HCT116 (cell line): ENCODE results near the gene ACTR3C. TPM values are rescaled to one million over a fixed set of nuclear protein-coding genes. Genes with fewer than 3 reads are reported as not detected.

Experiments
- ATAC-seq: fragments of 200-7000 bp; cut with Tn5 transposase; 2 replicates; pipeline ENCODE4 v1.9.1; 2020; ENCODE audit warnings: mild to moderate bottlenecking, moderate library complexity
- BruUV-seq: library from RNA; stranded (reverse); fragments of 400-500 nt; replicated peaks from 2 replicates; lab custom pipeline; 2021; lab: Mats Ljungman, UMichigan
- CTCF ChIA-PET: fragments of 300-600 bp; sonication (Branson Sonifier 250); formaldehyde crosslinking; loops from one replicate; lab custom pipeline; 2021; ENCODE audit warnings: antibody characterized with exemption; lab: Charles Lee
- POLR2A ChIA-PET: fragments of 300-600, 350-600 bp; sonication (Branson Sonifier 250); formaldehyde crosslinking; loops from one replicate; lab custom pipeline; 2021; ENCODE audit warnings: antibody characterized with exemption; lab: Charles Lee
- RAD21 ChIA-PET, 2 experiments: fragments of 300-600 bp; sonication (Branson Sonifier 250); formaldehyde crosslinking; loops; one replicate each; lab custom pipeline; 2023; ENCODE audit warnings: low total read pairs in 2 of 2; ENCODE audit not compliant: uncharacterized antibody in 2 of 2, unreplicated experiment in 2 of 2, low non-redundant PET in 1 of 2; lab: Charles Lee
- DNase-seq: peaks from one replicate; pipeline ENCODE4 v3.0.0-alpha.2; 2010; ENCODE audit warnings: low read depth, low spot score
- H2AFZ ChIP-seq: fragments of 200-600 bp; shearing (Covaris generic), sonication (generic); 2 replicates; pipeline ENCODE4 v1.6.1; 2017; ENCODE audit warnings: low read depth, mixed run types, mixed read lengths, antibody characterized with exemption, low read length; ENCODE audit not compliant: poor library complexity, severe bottlenecking
- H3K27ac ChIP-seq: 2 replicates; pipeline ENCODE4 v1.5.1; 2012; ENCODE audit warnings: low read depth, low read length
- H3K27me3 ChIP-seq: fragments of 200-600 bp; sonication (generic); 2 replicates; pipeline ENCODE4 v1.6.1; 2016; ENCODE audit warnings: mixed run types, low read length, mixed read lengths; ENCODE audit not compliant: insufficient read depth
- H3K36me3 ChIP-seq, 2 experiments: fragments of 200-500 bp in 1 of 2; fragments of 200-600 bp in 1 of 2; sonication (Bioruptor generic) in 1 of 2; sonication (generic) in 1 of 2; 2 replicates each; pipeline versions ENCODE4 v1.5.1 to v1.6.1; 2014 to 2016; ENCODE audit warnings: low read length in 2 of 2, inconsistent platforms in 1 of 2, mixed read lengths in 1 of 2, mixed run types in 1 of 2; ENCODE audit not compliant: insufficient read depth in 2 of 2, control insufficient read depth in 1 of 2
- H3K4me1 ChIP-seq, 2 experiments: fragments of 200-600 bp in 1 of 2; sonication (generic) in 1 of 2; 2 replicates each; pipeline versions ENCODE4 v1.5.1 to v1.6.1; 2012 to 2017; ENCODE audit warnings: low read length in 2 of 2, inconsistent platforms in 1 of 2, mild to moderate bottlenecking in 1 of 2, mixed read lengths in 1 of 2, mixed run types in 1 of 2, moderate library complexity in 1 of 2; ENCODE audit not compliant: insufficient read depth in 2 of 2, control insufficient read depth in 1 of 2
- H3K4me2 ChIP-seq: fragments of 200-600 bp; sonication (generic); 2 replicates; pipeline ENCODE4 v1.6.1; 2017; ENCODE audit warnings: mixed run types, low read length, mixed read lengths
- H3K4me3 ChIP-seq, 2 experiments: fragments of 200-600 bp in 1 of 2; sonication (generic) in 1 of 2; replicated peaks in 1 of 2; 2 replicates each; pipeline ENCODE4 v1.5.1; 2011 to 2016; ENCODE audit warnings: low read length in 2 of 2, control low read depth in 1 of 2, low read depth in 1 of 2, mild to moderate bottlenecking in 1 of 2, mixed read lengths in 1 of 2, mixed run types in 1 of 2
- H3K79me2 ChIP-seq: fragments of 200-600 bp; sonication (generic); 2 replicates; pipeline ENCODE4 v1.6.1; 2017; ENCODE audit warnings: mild to moderate bottlenecking, mixed run types, low read length, moderate library complexity, mixed read lengths; ENCODE audit not compliant: insufficient read depth
- H3K9ac ChIP-seq: fragments of 200-600 bp; sonication (generic); 2 replicates; pipeline ENCODE4 v1.6.1; 2016; ENCODE audit warnings: low read length, mixed read lengths
- H3K9me2 ChIP-seq: fragments of 200-600 bp; sonication (generic), shearing (Covaris generic); 2 replicates; pipeline ENCODE4 v1.6.1; 2017; ENCODE audit warnings: mixed run types, mild to moderate bottlenecking, moderate library complexity; ENCODE audit not compliant: insufficient read depth
- H3K9me3 ChIP-seq, 2 experiments: fragments of 200-500 bp in 1 of 2; fragments of 200-600 bp in 1 of 2; sonication (Bioruptor generic) in 1 of 2; sonication (generic) in 1 of 2; 2 replicates each; pipeline ENCODE4 v1.6.1; 2014 to 2017; ENCODE audit warnings: low read length in 2 of 2, mixed read lengths in 2 of 2, inconsistent platforms in 1 of 2, low read depth in 1 of 2, mild to moderate bottlenecking in 1 of 2, mixed run types in 1 of 2, moderate library complexity in 1 of 2; ENCODE audit not compliant: control insufficient read depth in 1 of 2, insufficient read depth in 1 of 2
- H4K20me1 ChIP-seq: fragments of 200-600 bp; sonication (generic), shearing (Covaris generic); 2 replicates; pipeline ENCODE4 v1.6.1; 2017; ENCODE audit warnings: mixed run types, mild to moderate bottlenecking, moderate library complexity; ENCODE audit not compliant: insufficient read depth
- CBX3 ChIP-seq: IDR thresholded peaks from 2 replicates; pipeline ENCODE4 v1.6.1; 2012; ENCODE audit warnings: low read depth
- CTCF ChIP-seq, 3 experiments: fragments of 200-600 bp in 1 of 3; sonication (generic) in 1 of 3; IDR thresholded peaks in 2 of 3; conservative IDR thresholded peaks in 1 of 3; 2 replicates each; pipeline ENCODE4 v1.5.1; 2012 to 2017; ENCODE audit warnings: low read depth in 2 of 3, low read length in 2 of 3, antibody characterized with exemption in 1 of 3, borderline replicate concordance in 1 of 3, control low read depth in 1 of 3, mild to moderate bottlenecking in 1 of 3, mixed read lengths in 1 of 3, mixed run types in 1 of 3, moderate library complexity in 1 of 3; ENCODE audit not compliant: insufficient read depth in 1 of 3
- EGR1 ChIP-seq: IDR thresholded peaks from 2 replicates; pipeline ENCODE4 v1.6.1; 2012; ENCODE audit warnings: low read depth
- ELF1 ChIP-seq: IDR thresholded peaks from 2 replicates; pipeline ENCODE4 v1.6.1; 2012; ENCODE audit warnings: low read depth, borderline replicate concordance
- EZH2 ChIP-seq: fragments of 200-600 bp; sonication (generic); IDR thresholded peaks from 2 replicates; pipeline ENCODE4 v1.6.1; 2017; ENCODE audit warnings: antibody characterized with exemption, mixed run types
- EZH2phosphoT487 ChIP-seq: fragments of 200-600 bp; IDR thresholded peaks from 2 replicates; pipeline ENCODE4 v1.6.1; 2018; ENCODE audit warnings: antibody characterized with exemption, borderline replicate concordance
- FOSL1 ChIP-seq: IDR thresholded peaks from 2 replicates; pipeline ENCODE4 v1.6.1; 2012; ENCODE audit warnings: low read depth
- JUND ChIP-seq: IDR thresholded peaks from 2 replicates; pipeline ENCODE4 v1.6.1; 2012
- POLR2A ChIP-seq: IDR thresholded peaks from 2 replicates; pipeline ENCODE4 v1.7.0; 2011; ENCODE audit warnings: borderline replicate concordance; ENCODE audit not compliant: insufficient read depth, insufficient read length; ENCODE audit errors: extremely low read depth
- POLR2AphosphoS5 ChIP-seq: IDR thresholded peaks from 2 replicates; pipeline ENCODE4 v1.6.1; 2011; ENCODE audit warnings: mild to moderate bottlenecking, low read depth, low read length, moderate library complexity
- REST ChIP-seq: IDR thresholded peaks from 2 replicates; pipeline ENCODE4 v1.6.1; 2012; ENCODE audit warnings: low read depth
- SIN3A ChIP-seq: IDR thresholded peaks from 2 replicates; pipeline ENCODE4 v1.6.1; 2012; ENCODE audit warnings: low read depth
- SRF ChIP-seq: IDR thresholded peaks from 2 replicates; pipeline ENCODE4 v1.6.1; 2012; ENCODE audit warnings: low read depth
- TCF7L2 ChIP-seq: IDR thresholded peaks from 2 replicates; pipeline ENCODE4 v1.7.0; 2011; ENCODE audit warnings: borderline replicate concordance, inconsistent platforms; ENCODE audit not compliant: insufficient read depth, insufficient read length; ENCODE audit errors: extremely low read depth
- YY1 ChIP-seq: IDR thresholded peaks from 2 replicates; pipeline ENCODE4 v1.6.1; 2011; ENCODE audit warnings: low read length, low read depth, moderate library complexity, mild to moderate bottlenecking; ENCODE audit not compliant: insufficient replicate concordance; ENCODE audit errors: extremely low read depth
- ZBTB33 ChIP-seq: IDR thresholded peaks from 2 replicates; pipeline ENCODE4 v1.6.1; 2011; ENCODE audit warnings: mild to moderate bottlenecking, low read length, moderate library complexity; ENCODE audit not compliant: insufficient replicate concordance; ENCODE audit errors: extremely low read depth
- ZFX ChIP-seq: fragments of 450-650 bp; IDR thresholded peaks from 2 replicates; pipeline ENCODE4 v1.6.1; 2017
- ZNF274 ChIP-seq: fragments of 200-500 bp; sonication (Bioruptor generic); IDR thresholded peaks from 2 replicates; pipeline ENCODE4 v1.6.1; 2014; ENCODE audit warnings: mild to moderate bottlenecking, low read depth, low read length, inconsistent platforms
- intact Hi-C: fragments of 100-400 bp; cut with micrococcal nuclease; formaldehyde crosslinking; loops from 2 replicates; pipeline ENCODE4 v1.10.0; 2022
- total RNA-seq: library from RNA; stranded (reverse); gene quantifications from one replicate; pipeline ENCODE4 v1.2.1, GENCODE V29; 2021; ENCODE audit not compliant: unreplicated experiment

Gene ACTR3C
- total RNA-seq, 1 experiment from 2014 or later = 2.0 TPM

GRCh38 chr7:150358988-150359621 lies 35.8 kb upstream of the ACTR3C start:
- Histone ChIP-seq H3K4me3 (no peak overlapping the region), H3K4me2 (no peak overlapping the region), H3K27me3 (no peaks in the 10 kb centered on the region), H3K9me2 (no peaks in the 10 kb centered on the region), H2AFZ (no peak overlapping the region), H3K9ac (no peak overlapping the region), H3K36me3 (no peaks in the 10 kb centered on the region), H3K27ac (no peak overlapping the region), H4K20me1 (no peaks in the 10 kb centered on the region), H3K4me1 (peaks cover 0 to 12% of the 10 kb centered on the region in 2 experiments; a peak in 2 of 4 replicates), H3K9me3 (no peaks in the 10 kb centered on the region), H3K79me2 (no peaks in the 10 kb centered on the region)
- no peak for ATAC-seq
- ChIA-PET RAD21 (no interaction called here), POLR2A (no interaction called here), CTCF (no interaction called here)
- intact Hi-C loops = no loop called here
- no TSS peak for BruUV-seq
- no peak for TF ChIP-seq EZH2phosphoT487
- TF ChIP-seq SRF = no peak
- TF ChIP-seq CBX3 = no peak
- no peak for TF ChIP-seq EZH2
- TF ChIP-seq ZFX = no peak
- no peak for TF ChIP-seq ZBTB33
- no peak for TF ChIP-seq TCF7L2
- TF ChIP-seq CTCF (IDR thresholded peaks at IDR 0.05 in 2 of 3, conservative IDR thresholded peaks at IDR 0.05 in 1 of 3; ENCODE audit: borderline replicate concordance in 1 of 3, insufficient read depth in 1 of 3, low read depth in 2 of 3, low read length in 2 of 3) = no peak
- no peak for TF ChIP-seq EGR1
- TF ChIP-seq JUND = no peak
- no peak for TF ChIP-seq POLR2A
- TF ChIP-seq ELF1 = no peak
- TF ChIP-seq ZNF274 = no peak
- TF ChIP-seq FOSL1 = no peak
- no peak for TF ChIP-seq REST
- TF ChIP-seq YY1 = no peak
- TF ChIP-seq SIN3A = no peak
- no peak for TF ChIP-seq POLR2AphosphoS5
- no peak for DNase-seq
